HG03469 (cell line): ENCODE results near the gene PTGES2.
"Not testable (repeated sequence)": the region's sequence is repeated elsewhere in the genome, so short reads cannot be mapped to it uniquely, and the experiment has no call there.

ENCODE experiments used
- ATAC-seq: cut with Tn5 transposase; IDR thresholded peaks from one replicate; pipeline ENCODE4 v1.9.1; 2021; ENCODE audit warnings: mild to moderate bottlenecking, moderate library complexity, moderate number of reproducible peaks; ENCODE audit not compliant: unreplicated experiment

The PTGES2 gene

DNA sequence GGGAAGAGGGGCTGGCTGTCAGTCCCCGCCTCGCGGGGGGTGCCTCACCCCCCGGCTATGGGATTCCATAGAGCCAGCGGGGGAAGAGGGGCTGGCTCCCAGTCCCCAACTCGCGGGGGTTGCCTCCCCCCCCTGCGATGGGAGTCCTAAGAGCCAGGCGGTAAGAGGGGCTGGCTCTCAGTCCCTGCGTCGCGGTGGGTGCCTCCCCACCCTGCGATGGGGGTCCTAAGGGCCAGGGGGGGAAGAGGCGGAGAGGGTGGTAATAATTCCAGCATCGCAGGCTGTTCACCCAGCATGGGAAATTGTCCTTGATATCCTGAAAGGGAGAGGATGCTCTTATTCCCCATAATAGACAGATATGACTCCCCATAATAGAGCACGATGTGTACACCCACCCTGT is 12.1 kb upstream of the PTGES2 start:
- ATAC-seq = no peak

DNA sequence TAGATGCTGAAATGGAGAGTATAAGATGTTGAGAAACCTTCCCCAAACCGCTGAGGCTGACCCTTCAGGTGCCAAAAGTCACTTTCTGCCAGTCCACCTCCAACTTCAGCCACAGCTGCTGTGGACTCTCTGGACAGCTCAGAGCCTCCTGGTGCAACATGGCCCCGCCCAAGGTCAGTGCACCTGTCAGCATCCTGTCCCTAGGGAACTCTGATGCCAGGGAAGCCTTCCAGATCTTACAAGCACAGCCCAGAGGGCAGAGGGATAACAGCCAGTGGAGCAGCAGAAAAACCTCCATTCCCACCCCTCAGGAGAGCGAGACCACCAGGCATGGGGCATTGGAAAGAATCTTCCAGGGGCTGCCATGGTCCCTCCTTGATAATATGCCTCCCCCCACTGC is 10.5 kb upstream of the PTGES2 start:
- ATAC-seq = no peak

DNA sequence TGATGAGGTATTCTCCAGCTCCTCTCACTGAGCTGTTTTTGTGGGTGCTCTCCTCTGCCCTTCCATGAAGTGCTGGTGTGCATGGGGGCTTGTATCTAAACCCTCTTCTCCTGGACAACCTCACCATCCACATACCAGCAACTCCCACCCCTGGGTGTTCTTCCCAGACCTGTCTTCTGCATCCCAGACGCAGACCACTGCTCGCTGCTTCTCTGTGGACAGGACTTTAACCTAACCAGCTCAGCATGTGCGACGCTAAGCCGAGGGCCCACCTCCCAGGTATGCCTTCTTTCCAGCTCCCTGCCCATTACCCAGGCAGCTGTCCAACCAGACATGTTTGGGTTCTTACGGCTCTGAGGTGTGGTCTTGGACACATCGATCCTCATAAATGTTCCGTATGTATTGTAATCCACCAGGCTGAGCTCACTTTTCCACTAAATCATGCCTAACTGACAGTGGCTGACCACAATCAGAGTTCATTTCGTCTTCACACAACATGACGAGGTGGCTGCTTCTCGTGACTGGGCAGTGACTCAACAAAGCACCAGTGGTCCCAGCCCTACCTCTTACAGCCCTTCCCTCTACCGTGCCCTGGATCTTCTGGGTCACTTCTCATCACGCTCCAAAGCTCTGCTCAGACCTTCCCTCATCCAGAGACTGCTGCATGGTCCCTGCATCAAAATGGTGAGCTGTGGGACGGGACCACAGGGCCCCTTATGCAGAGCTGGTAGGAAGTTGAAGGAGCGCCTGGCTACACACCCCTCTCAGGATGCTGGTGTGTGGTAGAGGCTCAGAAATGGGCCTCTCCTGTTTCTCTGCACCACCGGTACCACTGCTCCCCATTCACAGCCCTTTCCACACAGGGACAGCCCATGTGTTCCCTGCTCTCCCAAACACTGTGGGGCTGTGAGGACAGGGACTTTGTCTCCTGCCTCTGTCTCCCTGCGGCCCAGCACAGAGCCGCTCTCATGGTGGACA is 9.6 kb upstream of the PTGES2 start:
- no peak for ATAC-seq

DNA sequence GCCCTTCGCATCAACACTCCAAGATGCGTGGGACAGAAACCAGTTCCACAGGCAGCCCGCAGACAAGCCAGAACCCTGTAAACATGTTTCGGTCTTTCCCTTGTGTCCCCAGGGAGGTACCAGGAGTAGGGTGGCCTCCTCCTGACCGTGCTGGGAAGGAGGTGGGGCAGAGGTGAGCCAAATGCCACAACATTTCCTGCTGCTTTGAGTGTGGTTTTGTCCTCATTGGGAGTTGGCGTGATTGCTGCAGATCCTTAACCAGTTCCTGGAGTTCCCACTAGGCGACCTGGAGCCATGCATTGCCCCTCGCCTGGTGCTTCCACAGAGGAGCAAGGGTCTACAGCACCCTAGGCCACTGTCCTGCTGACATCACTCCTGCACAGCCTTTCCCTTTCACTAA is 8.0 kb upstream of the PTGES2 start:
- ATAC-seq = not testable (repeated sequence)

DNA sequence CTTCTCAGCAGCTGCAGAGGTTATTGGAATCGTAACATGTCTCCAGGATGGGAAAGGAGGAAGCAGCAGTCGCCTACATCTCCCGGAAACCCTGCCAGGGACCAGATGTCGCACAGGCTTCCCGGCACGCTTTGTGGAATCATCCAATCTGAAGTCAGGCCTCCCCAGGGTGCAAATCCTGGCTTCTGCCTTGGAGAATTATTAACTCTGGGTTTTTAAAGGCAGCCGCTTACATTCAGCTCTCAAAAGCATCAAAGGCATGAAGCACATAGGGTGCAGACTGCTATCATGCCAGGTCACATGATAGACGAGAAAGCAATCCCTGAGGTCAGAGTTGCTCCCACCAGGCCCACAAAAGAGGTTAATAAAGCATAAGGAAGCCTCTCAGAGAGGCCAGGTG is 4.6 kb upstream of the PTGES2 start:
- not testable (repeated sequence) for ATAC-seq

DNA sequence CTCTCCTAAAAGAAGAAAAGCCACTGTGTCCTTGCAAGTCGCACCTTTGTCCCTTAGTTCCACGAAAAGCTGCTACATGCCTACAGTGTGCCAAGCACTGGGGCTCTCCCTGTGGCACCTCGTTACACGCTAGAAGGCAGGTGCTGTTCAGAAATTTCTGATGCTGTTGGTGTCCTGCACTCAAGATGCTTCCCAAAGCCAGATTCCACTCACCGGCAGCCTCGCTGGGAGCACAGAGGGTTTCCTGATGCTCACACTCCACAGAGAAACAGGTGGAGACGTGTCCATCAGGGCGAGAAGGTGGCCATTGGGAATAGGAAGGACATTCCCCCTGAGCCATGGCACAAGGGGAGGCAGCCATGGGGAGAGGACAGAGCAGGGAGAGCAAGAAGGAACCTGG is 3.8 kb upstream of the PTGES2 start:
- ATAC-seq = not testable (repeated sequence)

DNA sequence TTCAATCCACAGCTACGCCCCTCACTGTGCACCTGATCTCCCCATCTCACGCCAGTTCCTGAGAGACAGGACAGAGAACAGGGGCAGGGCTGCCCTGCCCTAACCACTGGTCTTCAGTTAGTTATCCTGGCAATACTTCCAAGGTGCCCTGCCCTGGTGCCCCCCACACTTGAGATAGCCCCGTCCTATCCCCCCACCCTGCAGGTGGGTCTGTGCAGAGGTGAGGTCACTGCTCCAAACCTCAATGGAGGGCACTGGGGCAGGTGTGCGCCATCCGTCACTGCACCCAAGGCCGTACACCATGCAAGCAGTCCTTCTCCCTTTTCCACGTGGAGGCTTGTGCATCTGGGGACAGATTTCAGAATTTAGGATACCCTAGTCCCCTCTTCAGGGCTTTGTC is 3.1 kb upstream of the PTGES2 start:
- ATAC-seq = not testable (repeated sequence)

DNA sequence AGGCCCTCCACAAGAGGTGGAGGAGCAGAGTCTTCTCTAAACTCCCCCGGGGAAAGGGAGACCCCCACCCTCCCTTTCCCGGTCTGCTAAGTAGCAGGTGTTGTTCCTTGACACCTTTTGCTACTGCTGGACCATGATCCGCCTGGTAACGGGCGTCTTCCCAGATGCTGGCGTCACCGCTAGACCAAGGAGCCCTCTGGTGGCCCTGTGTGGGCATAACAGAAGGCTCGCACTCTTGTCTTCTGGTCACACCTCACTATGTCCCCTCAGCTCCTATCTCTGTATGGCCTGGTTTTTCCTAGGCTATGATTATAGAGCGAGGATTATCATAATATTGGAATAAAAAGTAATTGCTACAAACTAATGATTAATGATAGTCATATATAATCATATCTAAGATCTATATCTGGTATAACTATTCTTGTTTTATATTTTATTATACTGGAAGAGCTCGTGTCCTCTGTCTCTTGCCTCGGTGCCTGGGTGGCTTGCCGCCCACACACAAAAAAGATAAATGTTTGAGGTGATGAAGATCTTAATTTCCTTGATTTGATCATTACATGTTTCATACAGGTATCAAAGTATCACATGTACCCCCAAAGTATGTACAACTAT is 2.6 kb upstream of the PTGES2 start:
- ATAC-seq = not testable (repeated sequence)

DNA sequence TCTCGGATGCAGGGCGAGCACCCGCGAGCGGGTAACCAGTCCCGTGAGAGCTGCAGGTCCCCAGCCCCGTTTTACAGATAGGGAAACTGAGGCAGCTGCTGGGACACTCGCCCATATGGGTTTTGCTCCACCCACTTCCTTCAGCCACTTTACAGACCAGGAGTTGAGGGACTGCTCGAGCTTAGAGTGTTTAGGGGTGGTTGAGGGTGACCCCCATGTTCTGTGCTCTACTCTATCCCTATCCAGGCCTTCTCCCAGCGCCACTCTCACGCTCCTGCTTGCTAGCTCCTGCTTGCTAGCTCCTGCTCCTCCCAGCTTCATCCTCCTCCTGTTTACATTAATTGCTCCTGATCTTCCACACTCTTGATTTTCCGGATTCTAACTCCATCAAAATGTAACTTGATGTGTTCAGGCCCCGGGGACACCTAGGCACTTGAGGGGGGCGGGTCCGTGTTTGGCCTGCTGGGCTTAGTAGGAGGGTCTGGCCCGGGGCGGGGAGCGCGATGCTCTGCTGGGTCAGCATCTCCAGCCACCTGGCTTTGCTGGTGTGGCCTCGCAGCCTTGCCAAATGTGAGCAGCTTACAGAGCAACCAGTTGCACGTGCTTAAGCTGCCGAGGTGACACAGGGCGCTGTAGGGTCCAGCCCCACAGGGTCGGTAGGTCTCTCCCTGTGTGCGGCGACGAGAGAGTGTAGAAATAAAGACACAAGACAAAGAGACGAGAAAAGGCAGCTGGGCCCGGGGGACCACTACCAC is 1.5 kb upstream of the PTGES2 start:
- ATAC-seq = no peak

DNA sequence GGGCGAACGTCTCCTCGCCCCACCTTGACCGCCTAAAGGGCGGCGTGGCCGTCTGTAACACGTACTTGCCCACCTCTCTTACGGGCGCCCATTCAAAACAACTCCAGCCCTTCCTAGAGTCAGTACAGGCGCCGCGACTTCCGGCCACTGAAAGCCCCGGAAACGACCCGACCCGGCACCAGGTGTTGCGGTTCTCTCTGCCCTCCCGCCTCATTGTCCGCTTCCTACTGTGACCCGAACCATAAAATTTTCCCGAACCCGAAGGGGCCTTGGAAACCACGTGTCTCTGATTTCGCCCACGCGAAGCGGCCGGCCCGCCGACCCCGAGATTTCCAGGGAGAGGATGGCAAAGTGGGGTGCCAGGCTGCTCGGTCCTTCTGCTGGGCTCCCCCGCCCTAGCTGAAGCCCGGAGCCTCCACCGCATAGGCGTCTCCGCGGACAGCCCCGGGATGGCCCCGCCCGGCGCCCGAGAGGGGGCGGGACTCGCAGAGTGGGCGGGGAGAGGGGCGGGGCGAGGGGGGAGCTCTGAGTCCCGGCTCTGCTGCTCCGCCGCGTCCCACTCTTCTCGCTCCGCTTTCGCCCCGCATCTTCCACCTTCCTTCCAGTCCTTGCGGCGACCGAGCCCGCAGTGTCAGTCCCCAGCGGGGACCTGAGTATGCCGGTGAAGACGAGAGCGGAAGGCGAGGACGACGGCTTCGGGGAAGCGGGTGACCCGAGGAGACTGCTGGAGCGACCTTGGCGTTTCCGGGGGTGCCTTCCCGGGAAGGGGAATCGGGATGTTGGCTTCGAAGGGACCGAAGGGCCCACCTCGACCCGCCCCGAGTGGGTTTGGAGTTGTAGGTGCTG is 684 bp upstream of the PTGES2 start:
- peak; percentile 39 for ATAC-seq

DNA sequence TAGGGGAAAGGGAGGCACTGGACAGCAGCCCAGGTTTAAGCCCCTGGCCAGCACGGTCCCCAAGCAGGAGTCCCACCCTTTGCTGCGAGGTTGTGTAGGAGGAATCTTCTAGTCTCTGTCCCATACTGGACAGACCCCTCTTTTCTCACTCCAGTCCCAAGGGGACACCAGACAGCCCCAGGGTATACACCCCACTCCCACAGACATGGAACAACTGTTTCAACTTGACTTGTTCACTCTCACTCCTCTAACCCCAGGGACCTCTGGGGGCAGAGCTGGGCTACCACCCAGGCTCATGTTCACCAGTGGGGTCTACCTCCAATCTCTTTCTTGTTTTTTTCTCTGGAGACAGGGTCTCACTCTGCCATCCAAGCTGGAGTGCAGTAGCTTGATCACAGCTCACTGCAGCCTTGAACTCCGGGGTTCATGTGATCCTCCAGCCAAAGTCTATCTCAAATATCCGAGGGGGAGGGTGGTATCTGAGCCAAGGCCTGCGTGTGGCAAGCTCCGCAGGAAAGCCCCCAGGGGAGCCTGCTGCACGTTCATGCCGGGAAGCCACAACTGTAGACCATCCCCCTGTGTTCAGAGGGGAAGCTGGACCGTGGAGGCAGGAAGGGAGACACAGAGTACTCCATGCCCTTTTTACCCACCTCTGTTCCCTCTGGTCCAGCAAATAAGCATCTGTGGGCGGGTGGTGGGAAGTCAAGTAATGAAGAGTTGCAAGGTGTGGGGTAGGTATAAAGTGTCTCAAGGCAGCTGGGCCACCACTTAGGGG is 1.8 kb downstream of the PTGES2 start:
- ATAC-seq = no peak

DNA sequence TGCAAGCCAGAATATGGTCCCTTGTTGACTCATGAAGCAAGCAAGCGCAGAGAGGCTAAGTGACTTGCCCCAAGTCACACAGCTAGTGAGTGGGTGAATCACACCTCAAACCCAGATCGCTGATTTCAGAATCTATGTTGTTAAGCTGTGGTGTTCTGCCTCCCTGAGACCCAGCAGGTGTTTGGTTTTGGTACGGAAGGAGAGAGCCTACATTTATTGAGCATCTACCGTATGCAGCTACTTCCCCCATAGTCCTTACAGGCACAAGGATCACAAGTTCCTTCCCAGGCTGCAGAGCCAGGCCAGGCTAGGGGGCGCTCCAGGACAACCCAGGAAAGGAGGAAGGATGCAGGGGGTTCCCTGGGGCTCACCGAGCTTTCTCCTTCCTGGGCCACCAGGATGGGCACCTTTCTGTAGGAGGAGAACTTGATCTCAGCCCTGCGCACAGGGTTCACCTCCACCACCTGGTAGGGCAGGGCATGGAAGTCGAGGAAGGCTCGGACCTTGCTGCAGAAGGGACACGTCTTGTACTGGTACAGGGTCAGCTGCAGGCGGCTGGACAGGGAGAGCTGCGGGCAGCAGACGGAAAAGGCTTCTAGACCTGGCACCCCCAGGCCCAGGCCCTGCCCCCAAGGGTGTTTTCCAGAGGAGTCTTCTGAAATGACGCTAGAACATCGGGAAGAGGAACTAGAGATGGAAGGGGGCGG is 2.5 kb downstream of the PTGES2 start:
- ATAC-seq = no peak

DNA sequence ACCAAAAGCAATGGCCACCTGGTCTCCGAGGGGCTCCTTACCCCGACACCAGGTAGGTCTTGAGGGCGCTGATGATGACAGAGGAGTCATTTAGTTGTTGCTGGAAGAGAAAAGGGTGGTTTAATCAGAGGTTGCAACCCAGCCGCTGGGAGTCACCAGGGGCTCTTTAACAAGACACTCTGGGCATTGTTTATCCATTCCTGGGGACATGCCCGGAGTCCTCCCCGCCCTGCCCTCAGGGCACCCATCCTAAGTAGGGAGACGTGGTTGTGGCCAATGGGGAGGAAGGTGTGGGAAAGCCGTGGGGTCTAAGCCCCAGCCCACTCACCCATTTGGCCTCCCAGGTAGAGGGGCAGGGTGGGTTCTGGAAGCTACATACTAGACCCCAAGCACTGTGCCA is 3.1 kb downstream of the PTGES2 start:
- ATAC-seq = no peak

DNA sequence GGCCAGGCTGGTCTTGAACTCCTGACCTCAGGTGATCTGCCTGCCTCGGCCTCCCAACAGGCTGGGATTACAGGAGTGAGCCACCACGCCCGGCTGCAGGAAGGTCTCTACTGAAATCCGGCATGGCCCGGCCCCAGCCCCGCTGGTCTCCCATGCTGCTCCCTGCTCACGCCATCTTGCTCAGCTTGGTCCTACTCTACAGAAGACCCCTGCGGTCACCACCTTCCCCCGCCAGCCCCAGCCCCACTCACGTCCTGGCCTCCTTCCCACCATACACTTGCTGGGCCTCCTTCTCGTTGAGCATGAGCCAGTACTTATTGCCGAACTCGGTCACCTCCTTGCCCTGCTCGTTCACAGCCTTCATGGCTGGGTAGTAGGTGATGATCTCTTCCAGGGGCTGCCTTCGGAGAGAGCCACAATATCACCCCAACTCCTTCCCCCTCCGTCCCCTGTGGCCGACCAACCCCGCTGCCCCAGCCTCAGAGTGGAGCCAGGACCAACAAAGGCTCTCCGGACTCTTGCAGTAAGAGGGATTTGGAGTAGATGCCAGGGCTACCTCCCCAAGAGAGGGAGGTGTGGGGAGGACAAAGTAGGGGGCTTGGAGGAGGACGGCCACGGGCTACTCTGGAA is 4.0 kb downstream of the PTGES2 start:
- ATAC-seq = no peak

DNA sequence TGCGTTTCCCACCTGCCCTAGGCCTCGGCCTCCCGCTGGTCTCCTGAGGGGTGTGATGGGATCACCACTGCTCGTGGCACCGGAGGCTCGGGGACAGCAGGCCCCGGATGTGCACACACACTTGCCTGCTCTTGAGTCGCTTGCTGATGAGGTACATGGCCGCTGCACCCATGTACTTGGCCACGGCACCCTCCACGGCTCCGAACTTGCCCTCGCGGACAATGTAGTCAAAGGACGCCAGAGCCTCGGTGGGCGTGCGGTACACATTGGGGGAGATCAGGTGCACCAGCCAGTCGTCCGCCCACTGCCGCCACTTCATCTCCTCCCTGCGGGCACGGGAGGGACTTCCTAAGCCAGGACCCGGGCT is 4.7 kb downstream of the PTGES2 start:
- ATAC-seq = no peak

DNA sequence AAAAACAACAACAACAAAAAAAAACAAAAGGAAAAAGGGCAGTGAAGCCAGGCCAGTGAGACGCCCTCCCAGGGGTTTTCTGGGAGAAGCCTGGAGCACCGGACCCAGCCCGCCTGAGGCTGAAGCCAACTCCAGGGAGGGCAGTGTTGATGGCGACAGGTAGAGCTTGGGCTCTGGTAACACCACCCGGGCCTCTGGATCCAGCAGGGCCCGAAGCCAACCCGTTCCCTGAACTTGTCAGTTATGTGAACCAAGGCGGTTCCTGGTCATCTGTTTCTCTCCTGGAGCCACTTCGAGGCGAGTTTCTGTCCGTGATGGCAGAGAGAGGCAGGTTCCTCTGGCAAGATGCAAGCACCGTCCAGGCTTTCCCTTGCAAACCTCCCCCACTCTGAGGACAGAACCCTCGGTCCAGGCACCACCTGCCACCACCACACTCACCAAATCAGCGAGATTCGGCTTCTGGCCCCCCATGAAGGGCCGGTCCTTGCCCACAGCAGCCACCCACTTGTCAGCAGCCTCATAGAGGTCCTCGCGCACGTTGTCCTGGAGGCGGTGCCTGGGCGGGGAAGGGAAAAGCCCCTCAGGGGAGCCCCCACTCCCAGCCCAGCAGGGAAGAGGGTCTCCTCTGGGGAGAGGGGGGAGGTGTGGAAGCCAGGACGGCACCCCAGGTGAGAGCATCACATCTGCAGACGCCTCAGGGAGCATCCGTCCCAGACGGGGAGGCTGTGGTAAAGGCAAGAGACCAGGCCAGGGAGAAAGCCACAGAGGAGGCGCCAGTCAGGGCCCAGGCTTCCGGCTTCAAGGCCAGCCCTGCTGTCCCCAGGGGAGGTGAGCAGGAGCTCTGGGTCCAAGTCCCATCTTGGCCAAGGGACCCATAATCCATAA is 5.4 kb downstream of the PTGES2 start:
- no peak for ATAC-seq

DNA sequence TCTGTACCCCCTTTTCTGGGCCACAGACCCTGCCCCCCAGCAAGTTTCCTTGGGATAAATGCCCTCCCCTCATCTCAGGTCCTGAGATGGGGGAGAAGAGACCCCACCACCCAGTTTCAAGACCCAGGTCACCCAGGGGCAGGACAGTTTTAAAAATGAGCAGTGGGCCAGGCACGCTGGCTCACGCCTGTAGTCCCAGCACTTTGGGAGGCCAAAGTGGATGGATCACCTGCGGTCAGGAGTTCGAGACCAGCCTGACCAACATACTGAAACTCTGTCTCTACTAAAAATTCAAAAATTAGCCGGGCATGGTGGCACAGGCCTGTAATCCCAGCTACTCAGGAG is 6.1 kb downstream of the PTGES2 start:
- no peak for ATAC-seq
